Sigmoid colon (tissue), 7 donors: ENCODE data around the gene PMFBP1. TPM values are rescaled to one million over a fixed set of nuclear protein-coding genes. Genes with fewer than 3 reads are reported as not detected.

Source experiments
- DNase-seq: peaks from one replicate; pipeline ENCODE4 v3.0.0-alpha.2; 2019
- H3K27ac ChIP-seq, 4 donors: fragments of 200-600 bp; sonication (generic); one replicate each; pipeline ENCODE4 v1.5.1; 2016 to 2019; ENCODE audit warnings: mild to moderate bottlenecking in 1 of 4
- H3K27me3 ChIP-seq, 3 donors: fragments of 200-600 bp; sonication (generic); one replicate each; pipeline ENCODE4 v1.5.1; 2019; ENCODE audit warnings: mild to moderate bottlenecking in 1 of 3
- H3K36me3 ChIP-seq, 4 donors: fragments of 200-600 bp; sonication (generic); one replicate each; pipeline ENCODE4 v1.5.1; 2016 to 2019
- H3K4me1 ChIP-seq, 4 donors: fragments of 200-600 bp; sonication (generic); one replicate each; pipeline ENCODE4 v1.5.1; 2017 to 2019
- H3K4me3 ChIP-seq, 4 donors: fragments of 200-600 bp; sonication (generic); one replicate each; pipeline ENCODE4 v1.5.1; 2017 to 2019; ENCODE audit warnings: mild to moderate bottlenecking in 2 of 4, moderate library complexity in 1 of 4
- H3K9me3 ChIP-seq, 4 donors: fragments of 200-600 bp in 3 of 4; sonication (generic) in 3 of 4; one replicate each; pipeline versions ENCODE4 v1.5.1 to v1.6.1; 2013 to 2019
- CTCF ChIP-seq, 4 experiments: fragments of 450-650 bp in 3 of 4; fragments of 200-600 bp in 1 of 4; IDR thresholded peaks; one replicate each; pipeline ENCODE4 v1.5.1; 2016 to 2019; ENCODE audit warnings: antibody characterized with exemption in 4 of 4, mild to moderate bottlenecking in 3 of 4, moderate library complexity in 2 of 4
- EP300 ChIP-seq, 4 donors: sonication (generic); formaldehyde crosslinking; IDR thresholded peaks; one replicate each; pipeline ENCODE4 v1.6.1; 2017; ENCODE audit warnings: antibody characterized with exemption in 4 of 4
- POLR2A ChIP-seq, 2 donors: fragments of 450-650 bp; IDR thresholded peaks; one replicate each; pipeline ENCODE4 v1.6.1; 2016; ENCODE audit warnings: antibody characterized with exemption in 2 of 2, mild to moderate bottlenecking in 2 of 2, moderate library complexity in 2 of 2
- POLR2AphosphoS5 ChIP-seq, 4 donors: sonication (generic); formaldehyde crosslinking; IDR thresholded peaks; one replicate each; pipeline ENCODE4 v1.6.1; 2017; ENCODE audit warnings: antibody characterized with exemption in 4 of 4
- WGBS, 2 donors: extraction: QIAGEN DNeasy Blood & Tissue Kit; methylation state at CpG; one replicate each; pipeline ENCODE4 v1.1.7; 2013; 5-methylcytosine and 5-hydroxymethylcytosine counted together
- intact Hi-C: fragments of 100-400 bp; cut with DNase I; formaldehyde crosslinking; loops from one replicate; pipeline ENCODE4 v1.15.1; 2023
- polyA plus RNA-seq, 3 donors: library from polyadenylated mRNA; stranded (reverse); fragments of 200-250 nt; gene quantifications; one replicate each; pipeline ENCODE4 v1.2.3, GENCODE V29; 2013
- total RNA-seq, 4 donors: library from RNA; depleted of rRNA; stranded (reverse); fragments of >200 nt; gene quantifications; one replicate each; pipeline ENCODE4 v1.1.0, GENCODE V29; 2016
- donor health status: healthy with polysubstance abuse.
- donor health status: Bipolar disorder and iron deficiency.
- donor health status: healthy.

Gene PMFBP1
- total and polyA plus RNA-seq, 7 donors, result 0.33 to 2.5 (median 0.82) TPM; not detected in 3

GRCh38 chr16:72195609-72196008 lies 23.7 kb upstream of the PMFBP1 start:
- no peak overlapping the region for H3K27ac ChIP-seq
- H3K27me3 ChIP-seq, result no peaks in the 10 kb centered on the region
- H3K4me1 ChIP-seq, result peaks cover 0 to 12% (median 3%) of the 10 kb centered on the region in 4 donors
- no peak for DNase-seq
- no peaks in the 10 kb centered on the region for H3K36me3 ChIP-seq
- no peaks in the 10 kb centered on the region for H3K9me3 ChIP-seq
- intact Hi-C loops, result no loop called here
- TF ChIP-seq CTCF (IDR thresholded peaks at IDR 0.05) (no peak), POLR2A (IDR thresholded peaks at IDR 0.05) (no peak), EP300 (IDR thresholded peaks at IDR 0.05) (no peak), POLR2AphosphoS5 (IDR thresholded peaks at IDR 0.05) (no peak)
- WGBS, 2 donors, result 86 to 87% methylated on average over 4 of the region's 4 CpGs
- H3K4me3 ChIP-seq, result no peak overlapping the region

GRCh38 chr16:72191551-72191950 lies 19.6 kb upstream of the PMFBP1 start:
- no peak overlapping the region for H3K27ac ChIP-seq
- no peak overlapping the region for H3K4me3 ChIP-seq
- intact Hi-C loops, result no loop called here
- H3K36me3 ChIP-seq, result no peaks in the 10 kb centered on the region
- no peak for DNase-seq
- H3K9me3 ChIP-seq, result no peaks in the 10 kb centered on the region
- TF ChIP-seq CTCF (IDR thresholded peaks at IDR 0.05) (no peak), EP300 (IDR thresholded peaks at IDR 0.05) (no peak), POLR2A (IDR thresholded peaks at IDR 0.05) (no peak), POLR2AphosphoS5 (IDR thresholded peaks at IDR 0.05) (no peak)
- no peaks in the 10 kb centered on the region for H3K4me1 ChIP-seq
- 86 to 87% methylated on average over 3 of the region's 3 CpGs for WGBS, 2 donors
- H3K27me3 ChIP-seq, result no peaks in the 10 kb centered on the region

- Histone ChIP-seq H3K36me3 (no peaks in the 10 kb centered on the region), H3K27ac (no peak overlapping the region), H3K4me3 (no peak overlapping the region), H3K9me3 (no peaks in the 10 kb centered on the region), H3K4me1 (no peaks in the 10 kb centered on the region), H3K27me3 (no peaks in the 10 kb centered on the region)
- no peak for DNase-seq
- TF ChIP-seq POLR2AphosphoS5 (IDR thresholded peaks at IDR 0.05) (no peak), EP300 (IDR thresholded peaks at IDR 0.05) (no peak), POLR2A (IDR thresholded peaks at IDR 0.05) (no peak), CTCF (IDR thresholded peaks at IDR 0.05) (no peak)
- intact Hi-C loops, result no loop called here
- WGBS, 2 donors, result 82 to 89% methylated on average over 6 of the region's 6 CpGs
These were observed 18.0 kb upstream of the PMFBP1 start for GRCh38 chr16:72189865-72190371.

GRCh38 chr16:72188541-72188940 lies 16.6 kb upstream of the PMFBP1 start:
- Histone ChIP-seq H3K27ac (no peak overlapping the region), H3K9me3 (no peaks in the 10 kb centered on the region), H3K4me3 (no peak overlapping the region), H3K36me3 (no peaks in the 10 kb centered on the region), H3K27me3 (no peaks in the 10 kb centered on the region), H3K4me1 (no peaks in the 10 kb centered on the region)
- DNase-seq, result no peak
- TF ChIP-seq CTCF (IDR thresholded peaks at IDR 0.05), result no peak
- TF ChIP-seq POLR2AphosphoS5 (IDR thresholded peaks at IDR 0.05), result no peak
- TF ChIP-seq EP300 (IDR thresholded peaks at IDR 0.05), result no peak
- TF ChIP-seq POLR2A (IDR thresholded peaks at IDR 0.05), result no peak
- WGBS, 2 donors, result 94 to 97% methylated on average over 4 of the region's 4 CpGs
- intact Hi-C loops, result no loop called here

- no peak overlapping the region for H3K4me3 ChIP-seq
- no peaks in the 10 kb centered on the region for H3K27me3 ChIP-seq
- no peaks in the 10 kb centered on the region for H3K36me3 ChIP-seq
- intact Hi-C loops, result no loop called here
- TF ChIP-seq EP300 (IDR thresholded peaks at IDR 0.05), result no peak
- no peak for TF ChIP-seq POLR2AphosphoS5 (IDR thresholded peaks at IDR 0.05)
- no peak for TF ChIP-seq CTCF (IDR thresholded peaks at IDR 0.05)
- TF ChIP-seq POLR2A (IDR thresholded peaks at IDR 0.05), result no peak
- H3K4me1 ChIP-seq, result no peaks in the 10 kb centered on the region
- H3K27ac ChIP-seq, result no peak overlapping the region
- H3K9me3 ChIP-seq, result no peaks in the 10 kb centered on the region
- 73 to 79% methylated on average over 6 of the region's 6 CpGs for WGBS, 2 donors
- DNase-seq, result no peak
These were observed 15.6 kb upstream of the PMFBP1 start for GRCh38 chr16:72187551-72187950.
